HG03558 (cell line): ENCODE data around the gene RAB6A.
"Not testable (repeated sequence)": the region's sequence is repeated elsewhere in the genome, so short reads cannot be mapped to it uniquely, and the experiment has no call there.

Source experiments
- ATAC-seq: cut with Tn5 transposase; IDR thresholded peaks from one replicate; pipeline ENCODE4 v1.9.1; 2021; ENCODE audit warnings: moderate number of reproducible peaks; ENCODE audit not compliant: unreplicated experiment; ENCODE audit errors: extremely low read depth

The RAB6A gene

DNA sequence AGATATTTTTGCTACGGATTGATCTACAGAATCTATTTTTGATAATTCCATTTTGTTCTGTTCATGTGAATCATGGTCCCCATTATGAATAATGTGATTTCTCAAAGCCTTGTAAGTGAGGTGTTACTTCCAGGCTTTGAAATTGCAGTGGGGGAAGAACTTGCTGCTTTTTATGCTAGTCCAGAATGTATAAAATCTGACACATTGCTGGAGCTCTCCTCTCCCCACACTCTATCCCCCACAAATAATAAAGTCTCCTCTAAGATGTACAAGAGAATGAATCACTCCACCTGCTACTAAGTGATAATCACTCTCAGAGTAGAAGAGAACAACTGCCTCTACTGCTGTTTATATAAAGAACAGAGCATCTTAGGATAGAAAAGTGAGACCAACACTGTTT, 5.9 kb upstream of the RAB6A start:
- no peak for ATAC-seq

DNA sequence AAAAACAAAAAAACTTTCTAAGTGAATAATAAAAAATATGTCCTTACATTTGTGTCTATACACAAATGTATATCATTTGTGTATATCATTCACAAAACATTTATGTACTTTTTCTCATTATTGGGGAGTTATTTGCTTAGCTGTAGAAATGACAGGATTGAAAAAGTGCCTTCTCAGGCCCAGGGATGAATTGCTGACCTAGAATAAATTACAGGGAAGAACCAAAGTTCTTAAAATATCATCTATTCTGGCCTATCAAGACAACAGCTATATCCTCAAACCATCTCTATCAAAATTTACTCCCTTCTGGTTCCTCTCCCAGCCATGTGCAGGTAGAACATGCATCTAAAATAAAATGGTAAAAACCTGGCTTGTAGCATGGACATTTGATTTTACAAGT, 1.9 kb upstream of the RAB6A start:
- ATAC-seq, result no peak

DNA sequence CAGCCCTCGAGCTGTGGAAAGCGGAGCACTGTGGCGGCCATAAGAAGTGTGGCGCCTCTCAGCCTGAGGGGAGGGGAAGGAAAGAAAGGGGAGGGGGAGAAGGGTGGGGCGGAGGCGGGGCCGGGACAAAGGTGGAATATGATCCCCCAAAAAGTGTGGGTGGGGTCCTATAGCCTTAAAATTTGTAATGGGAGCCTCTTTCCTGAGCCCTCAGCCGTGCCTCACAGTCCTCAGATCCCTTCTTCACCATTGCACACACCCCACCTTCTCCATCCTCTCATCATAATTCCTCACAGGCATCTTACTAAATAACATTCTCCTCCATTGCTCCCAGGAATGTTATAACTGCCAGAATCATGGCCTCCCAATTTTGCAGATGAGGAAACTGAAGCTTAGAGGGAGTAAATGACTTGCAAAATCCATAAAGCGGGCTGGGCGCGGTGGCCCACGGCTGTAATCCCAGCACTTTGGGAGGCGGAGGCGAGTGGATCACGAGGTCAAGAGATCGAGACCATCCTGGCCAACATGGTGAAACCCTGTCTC, 600 bp upstream of the RAB6A start:
- no peak for ATAC-seq

DNA sequence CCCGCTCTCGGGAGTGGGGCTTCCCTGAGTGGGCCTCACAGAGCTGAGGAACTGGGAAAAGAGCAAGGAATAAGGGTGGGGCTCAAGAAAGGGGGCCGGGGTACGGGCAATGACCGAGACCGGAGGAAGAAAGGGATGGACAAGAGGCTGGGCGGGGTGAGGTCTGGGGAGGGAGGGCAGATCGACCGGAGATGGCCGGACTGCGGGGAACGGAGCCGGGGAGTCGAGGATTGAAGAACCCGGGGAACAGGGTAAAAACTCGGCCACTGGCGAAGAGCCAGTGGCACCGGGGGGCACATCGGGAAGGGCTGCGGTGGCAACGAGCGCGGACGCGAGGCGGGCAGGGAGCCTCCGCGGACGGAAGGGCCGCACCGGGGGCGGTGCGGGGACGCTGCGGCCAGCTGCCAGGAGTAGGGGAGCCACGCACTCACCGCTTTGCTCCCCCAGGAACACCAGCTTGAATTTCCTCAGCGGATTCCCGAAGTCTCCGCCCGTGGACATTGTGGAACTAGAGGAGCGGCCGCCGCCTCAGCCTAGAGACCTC, 667 bp downstream of the RAB6A start:
- ATAC-seq, result no peak

DNA sequence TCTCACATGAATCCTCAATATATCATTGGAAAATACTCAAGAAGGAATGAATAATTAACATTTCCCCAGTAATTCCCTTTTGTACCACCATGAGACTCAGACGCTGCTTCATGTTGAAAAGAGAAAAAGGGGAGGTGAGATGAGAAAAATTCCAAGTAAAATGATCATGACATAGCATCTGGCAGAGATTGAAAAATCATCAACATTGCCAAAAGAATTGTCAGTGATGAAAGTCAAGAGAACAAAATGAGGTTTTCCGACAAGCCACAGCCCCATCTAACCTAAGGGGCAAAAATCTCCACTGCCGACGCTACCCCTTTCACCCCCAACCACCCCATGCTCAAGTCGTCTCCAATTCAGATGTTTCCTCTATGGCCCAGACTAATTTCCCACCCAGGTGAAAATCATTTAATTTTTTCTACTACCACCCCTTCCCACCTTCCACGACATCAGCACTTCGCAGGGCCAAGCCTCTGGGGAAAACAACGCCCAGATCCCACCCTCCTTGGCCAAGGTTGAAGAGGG, 1.2 kb downstream of the RAB6A start:
- ATAC-seq, result no peak

DNA sequence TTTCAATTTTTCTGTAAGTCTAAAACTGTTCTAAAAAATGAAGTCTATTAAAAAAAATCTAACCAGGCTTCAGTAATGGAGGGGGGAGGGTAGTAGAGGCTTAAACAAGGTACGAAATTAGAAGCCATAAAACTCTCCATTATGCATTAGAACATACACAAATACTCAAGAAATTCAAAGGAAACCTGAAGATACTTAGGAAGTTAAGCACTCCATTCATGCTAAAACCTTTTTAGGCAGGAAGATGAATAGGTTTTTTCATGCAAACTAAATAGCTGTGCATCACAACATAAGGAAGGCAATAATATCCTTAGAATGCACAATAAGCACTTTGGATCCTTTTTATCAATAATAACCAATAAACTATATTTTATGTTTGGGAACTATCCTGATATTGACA, 2.4 kb downstream of the RAB6A start:
- no peak for ATAC-seq

DNA sequence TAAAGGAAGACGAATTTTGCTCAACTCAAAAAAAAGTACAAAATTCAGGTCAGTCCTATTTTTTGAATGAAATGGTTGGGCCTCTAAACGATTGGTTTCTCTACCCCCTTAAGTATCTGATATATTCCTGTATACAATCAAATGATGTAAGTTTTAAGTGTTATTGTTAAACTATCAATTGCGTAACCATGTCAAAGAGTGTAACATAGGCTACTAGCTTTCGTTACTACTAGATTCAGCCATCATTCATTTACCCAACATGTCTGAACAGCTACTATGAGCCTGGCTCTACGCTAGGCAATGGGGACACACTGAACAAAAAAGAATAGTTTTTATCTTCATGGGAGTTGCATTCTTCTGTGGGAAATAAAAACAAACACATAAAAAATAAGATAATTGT, 3.3 kb downstream of the RAB6A start:
- ATAC-seq, result no peak

DNA sequence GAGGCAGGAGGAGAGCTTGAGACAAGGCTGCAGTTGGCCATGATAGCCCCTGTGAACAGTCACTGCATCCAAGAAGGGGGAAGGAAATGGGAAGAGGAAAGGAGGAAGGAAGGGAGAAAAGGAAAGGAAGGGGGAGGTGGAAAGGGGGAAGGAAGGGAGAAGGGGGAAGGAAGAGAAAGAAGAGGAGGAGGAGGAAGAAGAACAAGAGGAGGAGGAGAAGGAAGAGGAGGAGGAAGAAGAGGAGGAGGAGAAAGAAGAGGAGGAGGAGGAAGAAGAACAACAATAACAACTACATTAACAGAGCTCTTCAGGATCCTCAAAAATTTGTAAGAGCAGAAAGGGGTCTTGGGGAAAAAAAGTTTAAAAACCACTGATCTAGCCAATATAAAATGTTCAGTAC, 5.2 kb downstream of the RAB6A start:
- ATAC-seq, result no peak

DNA sequence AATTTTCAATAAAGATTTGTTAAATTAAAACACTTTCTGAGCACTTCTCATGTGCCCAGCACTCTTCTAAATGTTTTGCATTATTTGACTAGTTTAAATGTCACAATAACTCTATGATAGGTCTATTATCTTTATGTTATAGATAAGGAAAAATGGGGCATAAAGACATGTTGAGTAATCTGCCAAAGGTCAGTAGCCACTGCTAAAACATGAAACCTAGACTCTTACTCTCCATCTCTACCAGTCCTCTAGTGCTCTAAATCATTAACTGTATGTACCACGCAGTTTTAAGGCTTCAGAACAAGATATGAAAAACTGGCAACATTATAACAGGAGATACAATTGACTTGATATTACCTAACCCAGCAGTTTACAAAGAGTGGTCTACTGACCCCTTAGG, 6.9 kb downstream of the RAB6A start:
- no peak for ATAC-seq

DNA sequence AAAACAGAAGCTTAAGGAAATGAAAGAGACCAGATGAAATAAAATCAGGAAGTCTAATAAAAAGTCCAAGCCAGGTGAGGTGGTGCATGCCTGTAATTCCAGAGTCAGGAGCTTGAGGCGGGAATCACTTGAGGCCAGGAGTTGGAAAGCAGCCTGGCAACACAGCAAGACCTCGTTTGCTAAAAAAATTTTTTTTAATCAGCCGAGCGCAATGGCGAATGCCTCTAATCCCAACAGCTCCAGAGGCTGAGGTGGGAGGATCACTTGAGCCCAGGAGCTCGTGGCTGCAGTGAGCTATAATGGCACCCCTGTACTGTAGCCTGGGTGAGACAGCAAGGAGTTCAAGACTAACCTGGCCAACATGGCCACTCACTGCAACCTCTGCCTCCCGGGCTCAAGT, 8.0 kb downstream of the RAB6A start:
- no peak for ATAC-seq

DNA sequence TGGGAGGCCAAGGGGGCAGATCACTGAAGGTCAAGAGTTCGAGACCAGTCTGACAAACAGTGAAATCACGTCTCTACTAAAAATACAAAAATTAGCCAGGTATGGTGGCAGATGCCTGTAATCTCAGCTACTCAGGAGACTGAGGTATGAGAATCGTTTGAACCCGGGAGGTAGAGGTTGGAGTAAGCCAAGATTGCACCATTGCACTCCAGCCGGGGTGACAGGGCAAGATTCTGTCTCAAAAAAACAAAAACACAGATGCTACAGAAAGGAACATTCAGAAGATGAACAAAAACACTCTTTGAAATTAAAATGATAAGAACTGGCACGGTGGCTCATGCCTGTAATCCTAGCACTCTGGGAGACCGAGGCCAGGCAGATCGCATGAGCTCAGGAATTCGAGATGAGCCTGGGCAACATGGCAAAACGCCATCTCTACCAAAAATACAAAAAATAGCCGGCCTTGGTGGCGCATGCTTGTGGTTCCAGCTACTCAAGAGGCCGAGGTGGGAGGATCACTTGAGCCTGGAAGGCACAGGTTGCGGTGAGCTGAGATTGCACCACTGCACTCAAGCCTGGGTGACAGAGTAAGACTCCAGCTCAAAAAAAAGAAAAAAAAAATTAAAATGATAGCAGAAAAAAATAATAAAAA, 8.5 kb downstream of the RAB6A start:
- no peak for ATAC-seq

DNA sequence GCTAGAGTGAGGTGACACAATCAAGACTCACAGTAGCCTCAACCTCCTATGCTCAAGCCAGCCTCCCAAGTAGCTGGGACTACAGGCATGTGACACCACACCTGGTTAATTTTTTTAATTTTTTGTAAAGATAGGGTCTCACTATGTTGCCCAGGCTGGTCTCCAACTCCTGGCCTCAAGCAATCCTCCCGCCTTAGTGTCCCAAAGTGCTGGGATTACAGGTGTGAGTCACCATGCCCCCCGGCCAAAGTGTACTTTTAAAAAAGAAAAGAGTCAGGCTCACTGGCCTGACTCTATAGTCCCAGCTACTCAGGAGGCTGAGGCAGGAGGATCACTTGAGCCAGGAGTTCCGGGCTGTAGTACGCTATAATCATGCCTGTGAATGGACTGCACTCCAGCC, 10.0 kb downstream of the RAB6A start:
- not testable (repeated sequence) for ATAC-seq

DNA sequence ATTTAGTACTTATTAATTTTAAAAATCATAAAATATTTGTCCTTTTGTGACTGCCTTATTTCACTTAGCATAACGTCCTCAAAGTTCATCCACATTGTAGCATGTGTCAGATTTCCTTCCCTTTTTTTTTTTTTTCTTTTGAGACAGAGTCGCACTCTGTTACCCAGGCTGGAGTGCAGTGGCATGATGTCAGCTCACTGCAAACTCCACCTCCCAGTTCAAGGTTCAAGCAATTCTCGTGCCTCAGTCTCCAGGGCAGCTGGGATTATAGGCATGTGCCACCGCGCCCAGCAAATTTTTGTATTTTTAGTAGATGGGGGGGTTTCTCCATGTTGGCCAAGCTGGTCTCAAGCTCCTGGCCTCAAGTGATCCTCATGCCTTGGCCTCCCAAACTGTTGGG, 10.6 kb downstream of the RAB6A start:
- no peak for ATAC-seq

DNA sequence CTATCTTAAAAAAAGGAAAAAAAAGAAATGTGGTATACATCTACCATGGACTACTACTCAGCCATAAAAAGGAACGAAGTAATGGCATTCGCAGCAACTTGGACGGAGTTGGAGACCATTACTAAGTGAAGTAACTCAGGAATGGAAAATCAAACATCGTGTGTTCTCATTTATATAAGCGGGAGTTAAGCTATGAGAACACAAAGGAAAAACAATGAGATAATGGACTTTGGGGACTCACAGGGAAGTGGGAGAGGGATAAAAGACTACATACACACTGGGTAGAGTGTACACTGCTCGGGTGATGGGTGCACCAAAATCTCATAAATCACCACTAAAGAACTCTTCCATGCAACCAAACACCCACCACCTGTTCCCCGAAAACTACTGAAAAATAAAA, 11.8 kb downstream of the RAB6A start:
- no peak for ATAC-seq

DNA sequence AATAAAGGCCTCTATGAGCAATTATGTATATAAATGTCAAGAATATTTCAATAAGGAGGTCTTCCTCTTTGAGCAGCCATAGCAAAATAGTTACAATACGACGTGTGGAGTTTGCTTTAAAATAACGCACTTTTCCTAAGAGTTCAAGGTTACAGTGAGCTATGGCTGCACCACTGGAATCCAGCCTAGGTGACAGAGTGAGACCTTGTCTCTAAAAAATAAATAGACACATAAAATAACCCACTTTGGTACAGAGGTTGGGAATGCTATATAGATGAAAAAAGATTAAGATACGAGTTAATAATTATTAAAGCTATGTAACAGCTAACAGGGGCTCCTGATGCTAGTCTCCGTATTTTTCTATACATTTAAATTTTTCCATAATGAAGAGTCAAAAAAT, 12.6 kb downstream of the RAB6A start:
- ATAC-seq, result no peak

DNA sequence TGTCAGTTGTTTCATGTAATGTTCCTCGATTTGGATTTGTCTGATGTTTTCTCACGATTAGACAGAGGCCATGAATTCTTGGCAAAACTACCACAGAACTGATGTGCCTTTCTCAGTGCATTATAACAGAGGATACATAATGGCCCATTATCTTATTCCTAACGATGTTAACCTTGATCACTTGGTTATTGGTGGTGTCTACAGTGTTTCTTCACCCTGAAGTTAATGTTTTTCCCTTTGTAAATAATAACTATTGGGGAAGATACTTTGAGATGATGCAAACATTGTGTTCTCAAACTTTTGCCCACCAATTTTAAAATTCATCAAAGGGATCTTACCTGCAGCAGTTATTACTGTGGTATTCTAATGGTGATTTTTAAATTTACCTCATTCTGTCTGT, 13.1 kb downstream of the RAB6A start:
- ATAC-seq, result no peak

DNA sequence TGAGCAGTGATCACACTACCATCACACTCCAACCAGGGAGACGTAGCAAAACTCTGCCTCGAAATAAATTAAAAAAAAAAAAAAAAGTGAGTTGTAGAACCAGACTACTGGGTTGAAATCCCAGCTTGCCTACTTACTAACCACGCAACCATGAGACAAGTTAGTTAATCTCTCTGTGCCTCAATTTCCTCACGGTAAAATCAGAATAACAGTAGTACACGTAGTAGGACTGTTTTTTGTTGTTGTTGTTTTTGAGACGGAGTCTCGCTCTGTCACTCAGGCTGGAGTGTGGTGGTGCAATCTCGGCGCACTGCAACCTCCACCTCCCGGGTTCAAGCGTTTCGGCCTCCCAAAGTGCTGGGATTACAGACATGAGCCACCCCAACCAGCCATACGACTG, 14.2 kb downstream of the RAB6A start:
- ATAC-seq, result no peak

DNA sequence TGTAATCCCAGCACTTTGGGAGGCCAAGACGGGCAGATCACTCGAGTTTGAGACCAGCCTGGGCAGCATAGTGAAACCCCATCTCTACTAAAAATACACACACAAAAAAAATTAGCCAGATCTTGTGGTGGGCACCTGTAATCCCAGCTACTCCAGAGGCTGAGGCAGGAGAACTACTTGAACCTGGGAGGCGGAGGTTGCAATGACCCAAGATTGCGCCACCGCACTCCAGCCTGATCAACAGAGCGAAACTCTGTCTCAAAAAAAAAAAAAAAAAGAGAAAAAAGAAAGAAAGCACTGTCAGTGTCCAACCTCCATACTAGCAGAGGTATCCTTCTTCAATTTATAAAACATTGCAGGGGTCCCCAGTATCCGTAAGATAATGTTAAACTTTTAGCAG, 17.8 kb downstream of the RAB6A start:
- no peak for ATAC-seq

DNA sequence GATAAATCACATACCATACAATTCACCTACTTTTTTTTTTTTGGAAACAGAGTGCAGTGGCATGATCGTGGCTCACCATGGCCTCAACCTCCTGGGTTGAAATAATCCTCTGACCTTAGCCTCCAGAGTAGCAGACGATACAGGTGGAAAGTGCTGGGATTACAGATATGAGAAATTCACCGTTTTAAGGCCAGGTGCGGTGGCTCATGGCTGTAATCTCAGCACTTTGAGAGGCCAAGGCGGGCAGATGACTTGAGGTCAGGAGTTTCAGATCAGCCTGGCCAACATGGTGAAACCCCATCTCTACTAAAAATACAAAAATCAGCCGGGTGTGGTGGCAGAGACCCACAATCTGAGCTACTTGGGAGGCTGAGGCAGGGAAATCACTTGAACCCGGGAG, 24.9 kb downstream of the RAB6A start:
- not testable (repeated sequence) for ATAC-seq

DNA sequence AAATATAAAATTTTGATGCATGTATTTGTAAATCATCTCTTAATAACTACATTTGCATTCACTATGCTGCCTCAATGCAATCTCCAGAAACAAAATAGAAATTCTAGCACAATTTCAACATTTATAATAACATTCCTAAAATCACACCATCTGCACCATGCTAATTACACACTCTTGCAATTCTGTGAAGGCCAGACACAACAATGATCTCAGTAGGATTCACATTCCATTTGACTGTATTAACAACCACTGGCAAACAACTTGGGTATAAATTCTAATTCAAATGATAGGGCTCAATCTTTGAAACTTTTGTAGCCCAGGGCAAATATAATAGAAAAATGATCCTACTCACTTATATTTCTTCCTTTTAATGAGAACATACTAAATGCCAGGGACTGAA, 25.9 kb downstream of the RAB6A start:
- ATAC-seq, result no peak

DNA sequence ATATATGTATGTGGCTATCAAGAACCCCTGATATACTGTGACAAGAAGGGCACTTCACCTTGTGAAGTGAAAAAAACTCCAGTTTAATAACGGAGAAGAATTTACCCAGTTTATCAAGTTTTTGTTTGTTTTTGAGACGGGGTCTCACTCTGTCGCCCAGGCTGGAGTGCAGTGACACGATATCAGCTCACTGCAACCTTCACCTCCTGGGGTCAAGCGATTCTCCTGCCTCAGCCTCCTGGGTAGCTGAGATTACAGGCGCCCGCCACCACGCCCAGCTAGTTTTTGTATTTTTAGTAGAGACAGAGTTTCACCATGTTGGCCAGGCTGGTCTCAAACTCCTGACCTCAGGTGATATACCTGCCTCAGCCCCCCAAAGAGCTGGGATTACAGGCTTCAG, 26.9 kb downstream of the RAB6A start:
- ATAC-seq, result not testable (repeated sequence)

DNA sequence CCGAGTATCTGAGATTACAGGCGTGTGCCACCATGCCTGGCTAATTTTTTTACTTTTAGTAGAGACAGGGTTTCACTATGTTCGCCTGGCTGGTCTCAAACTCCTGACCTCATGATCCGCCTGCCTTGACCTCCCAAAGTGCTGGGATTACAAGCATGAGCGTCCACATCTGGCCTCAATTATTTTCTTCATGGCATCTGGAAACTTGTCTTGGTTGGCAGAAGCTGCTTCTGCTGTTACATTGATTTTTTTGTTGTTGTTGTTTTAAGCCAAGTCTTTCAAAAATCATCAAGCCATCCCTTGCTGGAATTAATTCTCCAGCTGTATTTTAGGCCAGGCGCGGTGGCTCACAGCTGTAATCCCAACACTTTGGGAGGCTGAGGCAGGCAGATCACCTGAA, 27.9 kb downstream of the RAB6A start:
- not testable (repeated sequence) for ATAC-seq
